Fibroblast of lung (primary cell): Measurements from ENCODE around the gene CHAT. TPM values are rescaled to one million over a fixed set of nuclear protein-coding genes. Genes with fewer than 3 reads are reported as not detected.

Experiments used
- DNase-seq, 2 donors: peaks; one replicate each; pipeline versions ENCODE4 v3.0.0 to v3.0.0-alpha.2; 2010; ENCODE audit warnings: low read depth in 2 of 2
- H2AFZ ChIP-seq: 2 replicates; pipeline ENCODE4 v1.5.1; 2012; ENCODE audit warnings: low read length, control low read depth, inconsistent platforms
- H3K27ac ChIP-seq: 2 replicates; pipeline ENCODE4 v1.5.1; 2011; ENCODE audit warnings: low read length, control low read depth; ENCODE audit not compliant: insufficient read depth
- H3K27me3 ChIP-seq: 2 replicates; pipeline ENCODE4 v1.5.1; 2011; ENCODE audit warnings: mild to moderate bottlenecking, low read length; ENCODE audit not compliant: control insufficient read depth, insufficient read depth
- H3K36me3 ChIP-seq: 2 replicates; pipeline ENCODE4 v1.5.1; 2011; ENCODE audit warnings: low read length; ENCODE audit not compliant: control insufficient read depth, insufficient read depth
- H3K4me1 ChIP-seq: 2 replicates; pipeline ENCODE4 v1.5.1; 2011; ENCODE audit warnings: low read length; ENCODE audit not compliant: control insufficient read depth, insufficient read depth; ENCODE audit errors: extremely low read depth
- H3K4me2 ChIP-seq: 2 replicates; pipeline ENCODE4 v1.5.1; 2011; ENCODE audit warnings: low read length, control low read depth; ENCODE audit not compliant: insufficient read depth; ENCODE audit errors: extremely low read depth
- H3K4me3 ChIP-seq, 4 experiments: fragments of 200-600 bp in 1 of 4; sonication (generic) in 1 of 4; replicated peaks in 1 of 4; 2 replicates each; pipeline ENCODE4 v1.5.1; 2011 to 2016; ENCODE audit warnings: low read length in 4 of 4, low read depth in 3 of 4, mild to moderate bottlenecking in 3 of 4, control low read depth in 2 of 4, inconsistent platforms in 1 of 4, mixed read lengths in 1 of 4; ENCODE audit not compliant: insufficient read depth in 1 of 4; ENCODE audit errors: control extremely low read depth in 1 of 4
- H3K79me2 ChIP-seq: 2 replicates; pipeline ENCODE4 v1.5.1; 2012; ENCODE audit warnings: mild to moderate bottlenecking, low read length, inconsistent platforms; ENCODE audit not compliant: control insufficient read depth, insufficient read depth
- H3K9ac ChIP-seq: 2 replicates; pipeline ENCODE4 v1.5.1; 2011; ENCODE audit warnings: mild to moderate bottlenecking, low read length, control low read depth; ENCODE audit not compliant: insufficient read depth
- H3K9me3 ChIP-seq: 2 replicates; pipeline ENCODE4 v1.5.1; 2012; ENCODE audit warnings: low read depth, low read length; ENCODE audit not compliant: control insufficient read depth, insufficient read depth
- H4K20me1 ChIP-seq: 2 replicates; pipeline ENCODE4 v1.5.1; 2011; ENCODE audit warnings: low read length; ENCODE audit not compliant: control insufficient read depth, insufficient read depth; ENCODE audit errors: extremely low read depth
- CTCF ChIP-seq, 2 donors: IDR thresholded peaks in 1 of 2; conservative IDR thresholded peaks in 1 of 2; 1 replicate in 1 of 2; 2 replicates in 1 of 2; pipeline ENCODE4 v1.5.1; 2011 to 2012; ENCODE audit warnings: low read length in 2 of 2, control low read depth in 1 of 2, inconsistent platforms in 1 of 2, low read depth in 1 of 2, mild to moderate bottlenecking in 1 of 2
- EZH2 ChIP-seq: IDR thresholded peaks from 2 replicates; pipeline ENCODE4 v1.5.1; 2012; ENCODE audit warnings: low read length, control low read depth, mild to moderate bottlenecking; ENCODE audit errors: missing control alignments
- polyA plus RNA-seq, 2 donors: library from polyadenylated mRNA; depleted of rRNA in 1 of 2; stranded (reverse) in 1 of 2; unstranded in 1 of 2; fragments of >200 nt; gene quantifications; 2 replicates each; pipeline ENCODE4 v1.2.1, GENCODE V29; 2011 to 2012; ENCODE audit warnings: missing spikeins in 1 of 2
- total RNA-seq: library from RNA; depleted of rRNA; stranded (reverse); fragments of >200 nt; gene quantifications from 2 replicates; pipeline ENCODE4 v1.2.1, GENCODE V29; 2014

The CHAT gene
- total and polyA plus RNA-seq, 2 donors (not counting 1 experiment from before 2014, with no cell fraction given): not detected

- Histone ChIP-seq H3K9me3 (no peaks in the 10 kb centered on the region), H3K4me1 (no peaks in the 10 kb centered on the region), H3K9ac (no peak overlapping the region), H3K4me2 (no peak overlapping the region), H3K36me3 (no peaks in the 10 kb centered on the region), H2AFZ (no peak overlapping the region), H3K27me3 (no peaks in the 10 kb centered on the region), H3K27ac (no peak overlapping the region), H4K20me1 (no peaks in the 10 kb centered on the region), H3K4me3 (no peak overlapping the region), H3K79me2 (no peaks in the 10 kb centered on the region)
- no peak for TF ChIP-seq CTCF (conservative IDR thresholded peaks at IDR 0.05 in 1 of 2, IDR thresholded peaks at IDR 0.05 in 1 of 2; ENCODE audit: low read depth in 1 of 2, low read length in 2 of 2)
- TF ChIP-seq EZH2: no peak
- DNase-seq: no peak
Measured at GRCh38 chr10:49709934-49710333, 96.1 kb downstream of the CHAT start.

GRCh38 chr10:49710966-49711365 lies 97.1 kb downstream of the CHAT start:
- TF ChIP-seq CTCF (conservative IDR thresholded peaks at IDR 0.05 in 1 of 2, IDR thresholded peaks at IDR 0.05 in 1 of 2; ENCODE audit: low read depth in 1 of 2, low read length in 2 of 2): no peak
- no peak for TF ChIP-seq EZH2
- Histone ChIP-seq H3K27me3 (no peaks in the 10 kb centered on the region), H3K4me2 (no peak overlapping the region), H3K4me1 (no peaks in the 10 kb centered on the region), H3K4me3 (no peak overlapping the region), H3K79me2 (no peaks in the 10 kb centered on the region), H3K9ac (no peak overlapping the region), H3K36me3 (no peaks in the 10 kb centered on the region), H3K27ac (no peak overlapping the region), H3K9me3 (no peaks in the 10 kb centered on the region), H2AFZ (no peak overlapping the region), H4K20me1 (no peaks in the 10 kb centered on the region)
- no peak for DNase-seq

GRCh38 chr10:49711481-49711880 lies 97.6 kb downstream of the CHAT start:
- no peaks in the 10 kb centered on the region for H3K27me3 ChIP-seq
- TF ChIP-seq CTCF (conservative IDR thresholded peaks at IDR 0.05 in 1 of 2, IDR thresholded peaks at IDR 0.05 in 1 of 2; ENCODE audit: low read depth in 1 of 2, low read length in 2 of 2): no peak
- no peak for TF ChIP-seq EZH2
- no peaks in the 10 kb centered on the region for H4K20me1 ChIP-seq
- no peak overlapping the region for H3K27ac ChIP-seq
- no peak for DNase-seq
- no peaks in the 10 kb centered on the region for H3K4me1 ChIP-seq
- H3K79me2 ChIP-seq: no peaks in the 10 kb centered on the region
- H3K9me3 ChIP-seq: no peaks in the 10 kb centered on the region
- H2AFZ ChIP-seq: no peak overlapping the region
- no peak overlapping the region for H3K4me2 ChIP-seq
- H3K36me3 ChIP-seq: no peaks in the 10 kb centered on the region
- no peak overlapping the region for H3K4me3 ChIP-seq
- no peak overlapping the region for H3K9ac ChIP-seq
